AG04449 (cell line): Measurements from ENCODE around the gene SDR9C7.

Source experiments
- CTCF ChIA-PET: fragments of 350-600 bp; formaldehyde crosslinking; extraction: SDS; loops from one replicate; lab custom pipeline; 2021; ENCODE audit warnings: antibody characterized with exemption; lab: Yijun Ruan, JAX
- POLR2A ChIA-PET: fragments of 400-600, 350-600 bp; formaldehyde crosslinking; extraction: SDS; loops from one replicate; lab custom pipeline; 2020; ENCODE audit warnings: antibody characterized with exemption, inconsistent platforms; lab: Yijun Ruan, JAX
- DNase-seq: peaks from one replicate; pipeline ENCODE4 v3.0.0-alpha.2; 2010; ENCODE audit warnings: low read depth, low spot score
- H3K4me3 ChIP-seq: 2 replicates; pipeline ENCODE4 v1.5.1; 2011; ENCODE audit warnings: low read depth, mild to moderate bottlenecking, control low read depth, low read length
- CTCF ChIP-seq: IDR thresholded peaks from one replicate; pipeline ENCODE4 v1.5.1; 2011; ENCODE audit warnings: mild to moderate bottlenecking, moderate library complexity, low read length, control low read depth, inconsistent platforms; ENCODE audit not compliant: insufficient read depth; ENCODE audit errors: missing control alignments

SDR9C7 gene

GRCh38 chr12:56957229-56958052 lies 23.2 kb upstream of the SDR9C7 start, which contains the start of gene RDH16:
Gene RDH16, minus strand, starts transcription at chr12:56957608. Its CDS starts 146 bp downstream, at chr12:56957462.
- CTCF ChIA-PET: no interaction called here
- POLR2A ChIA-PET: no interaction called here
- no peak for DNase-seq
- TF ChIP-seq CTCF: no peak
- H3K4me3 ChIP-seq: no peak within 1 kb of the TSS

- DNase-seq: no peak
- ChIA-PET CTCF (no interaction called here), POLR2A (no interaction called here)
- no peak overlapping the region for H3K4me3 ChIP-seq
- TF ChIP-seq CTCF: no peak
These were observed 21.5 kb upstream of the SDR9C7 start for GRCh38 chr12:56955631-56956256.

- no peak for DNase-seq
- H3K4me3 ChIP-seq: no peak overlapping the region
- POLR2A ChIA-PET: no interaction called here
- TF ChIP-seq CTCF: no peak
- CTCF ChIA-PET: no interaction called here
These were observed 20.7 kb upstream of the SDR9C7 start for GRCh38 chr12:56954958-56955355.

- POLR2A ChIA-PET: no interaction called here
- DNase-seq: no peak
- no peak overlapping the region for H3K4me3 ChIP-seq
- CTCF ChIA-PET: no interaction called here
- TF ChIP-seq CTCF: no peak
These were observed 20.1 kb upstream of the SDR9C7 start for GRCh38 chr12:56954057-56954957.

GRCh38 chr12:56953314-56953713 lies 19.1 kb upstream of the SDR9C7 start:
- no peak overlapping the region for H3K4me3 ChIP-seq
- ChIA-PET POLR2A (no interaction called here), CTCF (no interaction called here)
- TF ChIP-seq CTCF: no peak
- no peak for DNase-seq
